GM19438 (cell line): ENCODE measurements around the gene GGNBP2.
"Not testable (repeated sequence)": the region's sequence is repeated elsewhere in the genome, so short reads cannot be mapped to it uniquely, and the experiment has no call there.

Experiments
- ATAC-seq: cut with Tn5 transposase; IDR thresholded peaks from one replicate; pipeline ENCODE4 v1.9.1; 2021; ENCODE audit warnings: low read depth; ENCODE audit not compliant: unreplicated experiment

The GGNBP2 gene

GRCh38 chr17:36600465-36600864, 55.7 kb downstream of the GGNBP2 start:
- ATAC-seq, result no peak

- no peak for ATAC-seq
Measured at GRCh38 chr17:36600936-36601302, 56.2 kb downstream of the GGNBP2 start.

- ATAC-seq, result peak; percentile 84
Measured at GRCh38 chr17:36601303-36602029, 56.7 kb downstream of the GGNBP2 start, which contains the start of gene MRM1. Gene MRM1 (plus strand): TSS chr17:36601583. CDS start chr17:36601811, 228 bp downstream.

GRCh38 chr17:36602030-36602748, 57.5 kb downstream of the GGNBP2 start:
- peak; percentile 5 for ATAC-seq

- no peak for ATAC-seq
Measured at GRCh38 chr17:36602924-36603384, 58.2 kb downstream of the GGNBP2 start.

DNA sequence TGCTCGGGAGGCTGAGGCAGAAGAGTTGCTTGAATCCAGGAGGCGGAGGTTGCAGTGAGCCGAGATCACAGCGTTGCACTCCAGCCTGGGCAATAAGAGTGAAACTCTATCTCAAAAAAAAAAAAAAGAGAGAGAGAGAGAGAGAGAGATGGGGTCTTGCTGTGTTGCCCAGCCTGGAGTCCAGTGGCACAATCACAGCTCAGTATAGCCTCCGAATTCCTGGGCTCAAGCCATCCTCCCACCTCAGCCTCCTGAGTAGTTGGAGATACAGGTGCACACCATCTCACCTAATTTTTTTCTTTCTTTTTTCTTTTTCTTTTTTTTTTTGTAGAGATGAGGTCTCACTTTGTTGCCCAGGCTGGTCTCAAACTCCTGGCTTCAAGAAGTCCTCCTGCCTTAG, 60.3 kb downstream of the GGNBP2 start:
- not testable (repeated sequence) for ATAC-seq

DNA sequence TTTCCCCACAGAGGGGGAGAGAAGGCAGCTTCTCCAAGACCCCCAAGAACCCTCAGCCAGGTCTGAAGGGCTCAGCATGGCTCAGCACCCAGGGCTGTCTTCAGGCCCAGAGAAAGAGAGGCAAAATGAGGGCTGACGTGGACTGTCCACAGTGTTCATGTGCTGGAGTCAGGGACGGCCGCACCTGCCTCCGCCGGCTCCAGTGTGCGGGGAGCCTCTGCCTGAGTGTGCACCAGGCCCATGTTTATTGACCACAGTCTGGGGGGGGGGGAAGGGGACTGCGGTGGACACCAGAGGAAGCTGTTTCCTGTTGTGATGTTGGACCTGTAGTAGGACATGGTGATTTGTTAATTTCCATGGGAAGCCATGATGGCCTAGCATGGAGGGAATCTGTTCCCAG, 63.6 kb downstream of the GGNBP2 start:
- ATAC-seq, result no peak

GRCh38 chr17:36608794-36609497, 64.2 kb downstream of the GGNBP2 start:
- ATAC-seq, result no peak

- no peak for ATAC-seq
Measured at GRCh38 chr17:36609498-36609862, 64.8 kb downstream of the GGNBP2 start.

DNA sequence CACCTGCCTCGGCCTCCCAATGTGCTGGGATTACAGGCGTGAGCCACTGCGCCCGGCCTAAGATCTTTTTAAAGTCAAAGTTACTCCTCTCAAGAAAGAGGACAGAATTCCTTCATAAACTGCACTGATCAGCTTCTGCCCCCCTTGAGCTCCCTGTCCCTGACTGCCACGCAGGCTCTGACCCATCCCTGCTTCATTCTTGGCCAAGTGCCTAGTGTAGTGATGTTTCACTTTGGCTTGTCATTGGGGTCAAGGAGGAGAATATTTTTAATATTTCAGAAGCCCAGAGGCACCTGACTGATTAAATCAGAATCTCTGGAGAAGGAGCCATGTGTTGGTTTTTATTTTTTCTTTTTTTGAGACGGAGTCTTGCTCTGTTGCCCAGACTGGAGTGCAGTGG, 65.8 kb downstream of the GGNBP2 start:
- no peak for ATAC-seq

DNA sequence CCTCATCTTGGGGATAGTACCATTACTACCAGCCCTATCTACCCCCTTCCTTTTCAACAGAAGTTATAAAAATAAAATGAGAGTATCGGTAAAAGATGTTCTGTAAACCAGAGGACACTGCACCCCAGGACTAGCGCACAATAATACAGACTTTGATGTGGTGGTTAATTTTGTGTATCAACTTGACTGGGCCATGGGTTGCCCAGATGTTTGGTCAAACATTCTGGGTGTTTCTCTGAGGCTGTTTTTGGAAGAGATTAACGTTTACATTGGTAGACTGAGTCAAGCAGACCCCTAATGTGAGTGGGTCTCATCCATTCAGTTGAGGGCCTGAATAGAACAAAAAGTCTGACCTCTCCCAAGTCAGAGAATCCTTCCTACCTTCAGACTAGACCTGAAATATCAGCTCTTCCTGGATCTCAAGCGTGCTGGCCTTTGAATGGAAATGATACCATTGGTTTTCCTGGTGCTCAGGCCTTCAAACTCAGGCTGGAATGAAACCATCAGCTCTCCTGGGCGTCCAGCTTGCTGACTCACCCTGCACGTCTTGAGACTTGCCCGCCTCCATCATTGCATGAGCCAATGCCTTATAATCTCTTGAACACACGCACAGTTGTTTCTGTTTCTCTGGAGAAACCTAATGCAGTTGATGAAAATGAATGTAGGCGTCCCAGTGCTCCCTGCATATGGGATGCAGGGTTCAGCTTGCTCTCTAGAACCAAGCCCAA, 66.8 kb downstream of the GGNBP2 start:
- no peak for ATAC-seq

DNA sequence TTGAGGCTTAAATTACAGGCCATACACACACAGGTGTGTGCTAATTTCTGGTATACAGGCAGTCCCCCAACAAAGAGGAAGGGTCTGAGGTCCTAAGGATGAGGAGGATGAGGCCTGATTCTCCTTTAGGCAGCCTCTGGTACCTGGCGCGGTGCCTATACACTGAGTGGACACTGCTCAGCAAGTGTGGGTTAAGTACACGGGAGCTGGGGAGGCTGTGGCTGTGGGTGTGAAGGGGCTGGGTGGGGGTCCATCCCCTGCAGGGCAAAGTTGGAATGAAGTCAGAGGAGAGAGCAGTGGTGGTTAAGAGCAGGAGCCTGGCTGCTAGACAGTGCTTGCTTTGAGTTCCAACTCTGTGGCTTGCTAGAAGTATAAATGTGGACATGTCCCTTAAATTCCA, 67.6 kb downstream of the GGNBP2 start:
- ATAC-seq, result no peak

DNA sequence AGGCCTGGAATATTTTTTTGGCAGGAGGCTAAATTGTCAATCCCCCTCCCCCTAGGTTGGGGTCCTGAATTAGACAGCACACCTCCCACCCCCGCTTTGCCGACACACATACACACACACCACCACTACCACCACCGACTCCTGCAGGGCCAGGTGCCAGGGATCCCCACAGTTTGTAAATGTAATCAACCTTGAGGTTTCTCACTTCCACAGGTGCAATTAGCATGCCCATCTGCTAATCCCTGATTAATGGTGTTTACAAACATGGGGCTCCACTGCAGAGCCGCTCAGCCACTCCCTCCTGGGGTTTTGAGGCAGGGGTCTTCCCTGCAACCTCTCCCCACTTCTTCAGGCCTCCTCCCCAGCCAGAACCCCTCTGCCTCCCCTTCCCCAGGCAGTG, 68.4 kb downstream of the GGNBP2 start:
- ATAC-seq, result no peak

DNA sequence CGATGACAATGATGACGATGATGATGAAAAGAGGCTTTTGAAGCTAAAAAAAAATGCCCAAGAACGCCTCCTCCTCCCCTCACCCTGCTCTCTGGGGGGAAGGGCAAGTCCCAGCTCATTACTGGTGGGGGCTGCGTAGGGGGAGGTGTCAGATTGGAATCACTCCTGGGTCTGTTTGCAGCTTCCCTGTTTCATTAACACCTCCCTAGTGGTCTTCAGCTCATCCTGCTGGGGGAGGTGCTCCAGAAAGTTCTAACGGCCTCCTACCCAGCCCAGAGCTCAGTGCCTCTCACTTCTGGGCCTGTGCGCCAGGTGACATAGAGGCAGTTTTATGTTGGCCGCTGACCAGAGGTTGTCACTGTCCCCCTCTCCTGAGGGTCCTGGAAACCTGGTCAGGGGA, 69.4 kb downstream of the GGNBP2 start:
- no peak for ATAC-seq

DNA sequence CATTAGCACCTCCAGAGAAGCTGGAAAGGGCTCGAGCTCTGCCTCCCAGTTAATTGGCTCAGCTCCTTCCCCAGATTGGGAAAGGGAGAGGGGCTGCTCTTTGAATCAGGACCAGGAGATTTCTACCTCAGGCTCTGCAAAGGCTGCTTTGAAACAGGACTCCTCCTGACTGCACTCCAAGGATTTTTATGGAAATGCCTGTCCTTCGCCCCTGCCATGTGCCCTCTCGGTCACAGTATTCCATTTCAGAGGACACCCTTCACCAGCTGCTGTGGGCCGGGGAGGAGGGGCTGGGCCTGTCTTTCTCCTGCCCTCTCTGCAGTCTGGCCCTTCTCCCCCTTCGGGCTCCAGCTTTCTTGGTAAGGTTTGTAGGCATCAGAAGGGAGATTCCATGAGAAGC, 70.2 kb downstream of the GGNBP2 start:
- no peak for ATAC-seq

DNA sequence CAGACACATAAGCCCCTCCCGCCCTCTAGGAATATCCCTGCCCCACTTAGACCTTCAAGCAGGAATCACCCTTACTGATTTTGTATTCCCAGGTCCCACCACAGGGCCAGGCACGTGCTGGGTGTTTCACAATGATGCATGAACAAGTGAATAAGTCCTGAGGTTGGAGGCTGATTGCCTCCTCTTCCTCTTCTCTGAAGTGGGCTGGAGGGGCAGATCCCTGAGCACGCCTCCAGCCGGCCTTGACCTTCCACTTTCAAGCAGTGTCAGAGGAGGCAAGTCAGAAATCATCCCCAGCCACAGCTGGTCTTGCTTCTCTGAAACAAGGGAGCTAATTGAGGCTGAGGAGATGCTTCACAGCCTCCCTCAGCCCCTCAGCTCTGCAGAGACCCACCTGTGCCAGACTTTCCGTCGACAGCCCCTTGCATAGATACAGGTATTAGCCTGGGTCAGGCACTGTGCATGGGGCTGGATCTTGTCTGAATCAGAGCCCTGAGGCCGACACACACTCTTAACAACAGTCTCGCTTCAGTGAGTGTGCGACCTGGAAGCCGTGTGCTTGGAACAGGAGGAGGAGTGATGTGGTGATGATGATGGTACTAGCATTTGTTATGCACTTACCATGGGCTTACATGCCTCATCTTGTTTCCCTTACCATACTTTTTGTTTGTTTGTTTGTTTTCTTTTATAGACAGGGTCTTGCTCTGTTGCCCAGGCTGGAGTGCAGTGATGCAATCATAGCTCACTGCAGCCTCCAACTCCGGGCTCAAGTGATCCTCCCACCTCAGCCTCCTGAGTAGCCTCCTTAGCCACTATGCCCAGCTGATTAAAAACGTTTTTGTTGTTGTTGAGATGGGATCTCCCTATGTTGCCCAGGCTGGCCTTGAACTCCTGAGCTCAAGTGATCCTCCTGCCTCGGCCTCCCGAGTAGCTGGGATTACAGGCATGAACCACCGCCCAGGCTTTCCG, 71.6 kb downstream of the GGNBP2 start:
- no peak for ATAC-seq

DNA sequence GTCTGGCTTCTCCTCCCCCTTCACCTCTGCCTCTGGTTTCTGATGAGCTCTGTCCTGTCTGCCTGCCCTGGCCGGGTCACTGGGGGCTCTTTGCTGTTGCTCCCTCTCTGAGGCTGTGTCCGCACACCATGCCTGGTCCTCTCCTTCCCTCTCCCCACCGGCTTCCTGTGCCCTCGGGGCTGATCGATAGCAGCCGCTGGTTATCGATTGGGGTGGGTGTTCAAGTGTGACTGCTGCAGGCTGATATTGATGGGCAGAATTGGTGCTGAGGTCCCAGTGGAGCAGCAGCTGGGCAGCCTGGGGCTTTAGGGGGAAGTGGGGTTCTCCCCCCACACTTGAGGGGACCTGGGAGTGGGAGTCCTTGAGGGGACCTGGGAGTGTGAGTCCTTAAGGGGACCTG, 73.1 kb downstream of the GGNBP2 start:
- ATAC-seq, result no peak

DNA sequence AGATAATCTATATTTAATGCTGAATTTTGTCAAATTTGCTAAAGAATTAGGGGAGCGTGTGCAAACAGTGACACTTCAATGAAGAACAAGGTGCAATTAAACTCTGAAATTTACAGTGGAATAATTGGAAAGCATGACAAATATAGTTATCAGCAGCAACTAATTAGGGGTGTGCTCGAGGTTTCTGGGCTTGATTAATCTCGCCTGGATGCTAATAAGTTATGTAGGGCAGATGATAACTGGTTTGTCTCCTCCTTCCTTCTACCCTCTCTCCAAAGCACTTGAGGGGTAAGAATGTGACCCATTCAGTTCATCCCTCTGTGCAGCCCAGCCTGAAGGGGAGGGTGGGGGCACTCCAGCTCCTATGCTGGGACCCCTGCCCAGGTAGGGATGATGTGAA, 78.6 kb downstream of the GGNBP2 start:
- no peak for ATAC-seq

GRCh38 chr17:36625188-36625587, 80.5 kb downstream of the GGNBP2 start:
- no peak for ATAC-seq

DNA sequence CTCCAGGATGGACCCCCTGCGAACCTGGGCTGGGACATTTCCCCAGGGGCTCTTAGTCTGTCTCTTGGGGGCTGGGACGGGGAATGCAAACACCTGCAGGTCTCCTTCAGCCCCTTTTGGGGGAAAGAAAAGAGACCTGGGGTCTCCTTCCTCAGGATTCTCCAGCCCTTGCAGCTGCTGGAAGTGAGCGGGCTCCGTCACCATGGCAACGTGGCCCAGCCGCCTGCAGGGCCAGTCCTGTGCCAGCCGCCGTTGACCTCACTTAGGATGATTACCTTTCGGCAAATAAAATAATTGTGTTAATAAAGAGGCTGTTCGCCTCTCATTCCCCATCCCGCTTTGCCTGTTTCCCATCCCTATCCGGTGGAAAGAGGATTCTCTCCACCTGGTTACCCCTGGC, 82.4 kb downstream of the GGNBP2 start:
- no peak for ATAC-seq
